DND-41 (cell line): ENCODE measurements around the gene FBXW2.

Experiments
- CTCF ChIP-seq: IDR thresholded peaks from 2 replicates; pipeline ENCODE4 v1.5.1; 2012; ENCODE audit warnings: borderline replicate concordance, low read length, moderate library complexity, mild to moderate bottlenecking; ENCODE audit not compliant: poor library complexity, severe bottlenecking; ENCODE audit errors: extremely low read depth
- EZH2 ChIP-seq: IDR thresholded peaks from 3 replicates; pipeline ENCODE4 v1.6.1; 2012; ENCODE audit warnings: borderline replicate concordance, low read depth, mild to moderate bottlenecking, moderate library complexity, low read length, inconsistent platforms; ENCODE audit not compliant: severe bottlenecking

- TF ChIP-seq CTCF (no peak), EZH2 (no peak)
Observed at GRCh38 chr9:120830865-120831264, 37.6 kb upstream of the FBXW2 start.
